Vagina (tissue), 2 donors: ENCODE results near the gene MAPK11. TPM values are rescaled to one million over a fixed set of nuclear protein-coding genes. Genes with fewer than 3 reads are reported as not detected.

Source experiments
- DNase-seq, 2 donors: peaks; one replicate each; pipeline ENCODE4 v3.0.0-alpha.2; 2017; ENCODE audit errors: extremely low spot score in 2 of 2
- H3K27ac ChIP-seq: fragments of 200-600 bp; sonication (generic); one replicate; pipeline ENCODE4 v1.5.1; 2019
- H3K27me3 ChIP-seq: fragments of 200-600 bp; sonication (generic); one replicate; pipeline ENCODE4 v1.5.1; 2019
- H3K36me3 ChIP-seq, 2 donors: fragments of 200-600 bp; sonication (generic); one replicate each; pipeline ENCODE4 v1.5.1; 2017 to 2019
- H3K4me1 ChIP-seq: fragments of 200-600 bp; sonication (generic); one replicate; pipeline ENCODE4 v1.5.1; 2019
- H3K4me3 ChIP-seq, 2 donors: fragments of 200-600 bp; sonication (generic); 1 replicate in 1 of 2; 2 replicates in 1 of 2; pipeline ENCODE4 v1.5.1; 2016 to 2019
- H3K9me3 ChIP-seq: fragments of 200-600 bp; sonication (generic); one replicate; pipeline ENCODE4 v1.5.1; 2019
- CTCF ChIP-seq, 3 experiments: fragments of 450-650 bp in 2 of 3; fragments of 200-600 bp in 1 of 3; sonication (generic) in 1 of 3; IDR thresholded peaks; one replicate each; pipeline ENCODE4 v1.5.1; 2017 to 2019; ENCODE audit warnings: antibody characterized with exemption in 3 of 3, mild to moderate bottlenecking in 2 of 3, moderate library complexity in 2 of 3
- POLR2A ChIP-seq, 2 donors: fragments of 450-650 bp; IDR thresholded peaks; one replicate each; pipeline ENCODE4 v1.6.1; 2017; ENCODE audit warnings: antibody characterized with exemption in 2 of 2, mild to moderate bottlenecking in 2 of 2, moderate library complexity in 2 of 2
- POLR2AphosphoS5 ChIP-seq, 2 donors: sonication (generic); formaldehyde crosslinking; IDR thresholded peaks; one replicate each; pipeline ENCODE4 v1.9.0; 2017; ENCODE audit warnings: antibody characterized with exemption in 2 of 2, mild to moderate bottlenecking in 2 of 2, low read depth in 1 of 2; ENCODE audit not compliant: insufficient read depth in 1 of 2
- intact Hi-C: fragments of 100-400 bp; cut with DNase I; formaldehyde crosslinking; loops from one replicate; pipeline ENCODE4 v1.15.1; 2023
- total RNA-seq: library from RNA; depleted of rRNA; stranded (reverse); fragments of >200 nt; gene quantifications from one replicate; pipeline ENCODE4 v1.2.3, GENCODE V29; 2016

MAPK11 gene
- total RNA-seq, 1 donor from 2014 or later, result 7.4 TPM

- peak overlapping the region; percentile 90 for H3K27ac ChIP-seq
- no peaks in the 10 kb centered on the region for H3K36me3 ChIP-seq
- intact Hi-C loops, result no loop called here
- TF ChIP-seq POLR2A (IDR thresholded peaks at IDR 0.05) (no peak), POLR2AphosphoS5 (IDR thresholded peaks at IDR 0.05; ENCODE audit: insufficient read depth in 1 of 2, low read depth in 1 of 2) (peak in 1 of 2 donors; percentile 30), CTCF (IDR thresholded peaks at IDR 0.05) (no peak)
- H3K9me3 ChIP-seq, result no peaks in the 10 kb centered on the region
- peak overlapping the region; percentile 58 to 66 for H3K4me3 ChIP-seq
- no peaks in the 10 kb centered on the region for H3K27me3 ChIP-seq
- no peak for DNase-seq
- H3K4me1 ChIP-seq, result peaks cover 83% of the 10 kb centered on the region
These were observed 33.8 kb upstream of the MAPK11 start for GRCh38 chr22:50303848-50304527.

GRCh38 chr22:50303515-50303847 is 33.3 kb upstream of the MAPK11 start:
- no peaks in the 10 kb centered on the region for H3K9me3 ChIP-seq
- TF ChIP-seq POLR2AphosphoS5 (IDR thresholded peaks at IDR 0.05; ENCODE audit: insufficient read depth in 1 of 2, low read depth in 1 of 2), result no peak
- TF ChIP-seq POLR2A (IDR thresholded peaks at IDR 0.05), result no peak
- no peak for TF ChIP-seq CTCF (IDR thresholded peaks at IDR 0.05)
- H3K36me3 ChIP-seq, result no peaks in the 10 kb centered on the region
- peaks cover 83% of the 10 kb centered on the region for H3K4me1 ChIP-seq
- peak overlapping the region; percentile 90 for H3K27ac ChIP-seq
- intact Hi-C loops, result no loop called here
- DNase-seq, result no peak
- peak overlapping the region in 1 of 2 donors; percentile 58 for H3K4me3 ChIP-seq
- no peaks in the 10 kb centered on the region for H3K27me3 ChIP-seq

GRCh38 chr22:50302564-50302963 is 32.4 kb upstream of the MAPK11 start:
- Histone ChIP-seq H3K36me3 (no peaks in the 10 kb centered on the region), H3K27ac (peak overlapping the region; percentile 90), H3K27me3 (no peaks in the 10 kb centered on the region), H3K9me3 (no peaks in the 10 kb centered on the region), H3K4me3 (peak overlapping the region in 1 of 2 donors; percentile 20), H3K4me1 (peaks cover 83% of the 10 kb centered on the region)
- TF ChIP-seq CTCF (IDR thresholded peaks at IDR 0.05) (no peak), POLR2A (IDR thresholded peaks at IDR 0.05) (no peak), POLR2AphosphoS5 (IDR thresholded peaks at IDR 0.05; ENCODE audit: insufficient read depth in 1 of 2, low read depth in 1 of 2) (no peak)
- intact Hi-C loops, result no loop called here
- no peak for DNase-seq

- DNase-seq, result no peak
- no peak for TF ChIP-seq POLR2AphosphoS5 (IDR thresholded peaks at IDR 0.05; ENCODE audit: insufficient read depth in 1 of 2, low read depth in 1 of 2)
- no peak for TF ChIP-seq POLR2A (IDR thresholded peaks at IDR 0.05)
- TF ChIP-seq CTCF (IDR thresholded peaks at IDR 0.05), result no peak
- Histone ChIP-seq H3K27me3 (no peaks in the 10 kb centered on the region), H3K9me3 (no peaks in the 10 kb centered on the region), H3K4me3 (peak overlapping the region; percentile 12 to 20), H3K36me3 (no peaks in the 10 kb centered on the region), H3K4me1 (peaks cover 88% of the 10 kb centered on the region), H3K27ac (peak overlapping the region; percentile 90)
- intact Hi-C loops, result no loop called here
These were observed 31.9 kb upstream of the MAPK11 start for GRCh38 chr22:50302041-50302541.

GRCh38 chr22:50301581-50301991 is 31.4 kb upstream of the MAPK11 start:
- peak overlapping the region; percentile 12 to 20 for H3K4me3 ChIP-seq
- H3K27ac ChIP-seq, result peak overlapping the region; percentile 90
- intact Hi-C loops, result no loop called here
- no peaks in the 10 kb centered on the region for H3K9me3 ChIP-seq
- peaks cover 93% of the 10 kb centered on the region for H3K4me1 ChIP-seq
- TF ChIP-seq POLR2A (IDR thresholded peaks at IDR 0.05) (no peak), CTCF (IDR thresholded peaks at IDR 0.05) (no peak), POLR2AphosphoS5 (IDR thresholded peaks at IDR 0.05; ENCODE audit: insufficient read depth in 1 of 2, low read depth in 1 of 2) (no peak)
- DNase-seq, result no peak
- H3K36me3 ChIP-seq, result no peaks in the 10 kb centered on the region
- no peaks in the 10 kb centered on the region for H3K27me3 ChIP-seq
